DMS53 treated with DMSO at 0.1 percent for 48 hours (cell line): ENCODE results near the gene GOLGA3.
"Not testable (repeated sequence)": the region's sequence is repeated elsewhere in the genome, so short reads cannot be mapped to it uniquely, and the experiment has no call there.

Experiments
- DNase-seq: peaks from one replicate; lab custom pipeline; 2025; ENCODE audit not compliant: unreplicated experiment; lab: John Stamatoyannopoulos, UW

GOLGA3 gene

GRCh38 chr12:132754160-132754932 is 74.3 kb downstream of the GOLGA3 start:
- no peak for DNase-seq

GRCh38 chr12:132753670-132754069 is 75.0 kb downstream of the GOLGA3 start:
- not testable (repeated sequence) for DNase-seq

GRCh38 chr12:132748319-132748718 is 80.3 kb downstream of the GOLGA3 start:
- no peak for DNase-seq

- no peak for DNase-seq
Measured at GRCh38 chr12:132747896-132748295, 80.8 kb downstream of the GOLGA3 start.

- DNase-seq = no peak
Measured at GRCh38 chr12:132747395-132747794, 81.3 kb downstream of the GOLGA3 start.

- no peak for DNase-seq
Measured at GRCh38 chr12:132746613-132747012, 82.1 kb downstream of the GOLGA3 start.

GRCh38 chr12:132743831-132744230 is 84.8 kb downstream of the GOLGA3 start:
- DNase-seq = no peak

- DNase-seq = no peak
Measured at GRCh38 chr12:132741620-132742019, 87.0 kb downstream of the GOLGA3 start.

- no peak for DNase-seq
Measured at GRCh38 chr12:132740652-132741051, 88.0 kb downstream of the GOLGA3 start.

- no peak for DNase-seq
Measured at GRCh38 chr12:132740313-132740646, 88.4 kb downstream of the GOLGA3 start.

GRCh38 chr12:132739600-132740312 is 88.9 kb downstream of the GOLGA3 start:
- DNase-seq = no peak

- no peak for DNase-seq
Measured at GRCh38 chr12:132736913-132737312, 91.8 kb downstream of the GOLGA3 start.

GRCh38 chr12:132736378-132736777 is 92.3 kb downstream of the GOLGA3 start:
- DNase-seq = no peak

- no peak for DNase-seq
Measured at GRCh38 chr12:132735496-132735895, 93.2 kb downstream of the GOLGA3 start.

GRCh38 chr12:132734206-132734605 is 94.5 kb downstream of the GOLGA3 start:
- DNase-seq = no peak

- no peak for DNase-seq
Measured at GRCh38 chr12:132731574-132731973, 97.1 kb downstream of the GOLGA3 start.

GRCh38 chr12:132730353-132730752 is 98.3 kb downstream of the GOLGA3 start:
- no peak for DNase-seq

- no peak for DNase-seq
Measured at GRCh38 chr12:132729541-132730320, 98.9 kb downstream of the GOLGA3 start.

GRCh38 chr12:132728502-132728901 is 100.2 kb downstream of the GOLGA3 start:
- DNase-seq = no peak

GRCh38 chr12:132727091-132727794 is 101.4 kb downstream of the GOLGA3 start:
- DNase-seq = no peak

- no peak for DNase-seq
Measured at GRCh38 chr12:132726386-132726785, 102.3 kb downstream of the GOLGA3 start.
